HEK293 (cell line): Measurements from ENCODE around the gene KLHDC3.

Experiments used
- ATF2 ChIP-seq: fragments of 450-650 bp; formaldehyde crosslinking; IDR thresholded peaks from 2 replicates; pipeline ENCODE4 v1.5.1; 2016; ENCODE audit warnings: missing biosample characterization, missing genetic modification characterization, low read depth
- CTCF ChIP-seq: fragments of 450-650 bp; formaldehyde crosslinking; IDR thresholded peaks from 2 replicates; pipeline ENCODE4 v1.5.1; 2016; ENCODE audit warnings: missing biosample characterization, missing genetic modification characterization
- MYNN ChIP-seq: fragments of 450-650 bp; formaldehyde crosslinking; IDR thresholded peaks from 2 replicates; pipeline ENCODE4 v1.5.1; 2016; ENCODE audit warnings: missing biosample characterization, missing genetic modification characterization, borderline replicate concordance
- TRIM28 ChIP-seq: IDR thresholded peaks from 2 replicates; pipeline ENCODE4 v1.6.1; 2011; ENCODE audit warnings: low read length, control low read depth, borderline replicate concordance
- ZBTB17 ChIP-seq: fragments of 450-650 bp; formaldehyde crosslinking; IDR thresholded peaks from 2 replicates; pipeline ENCODE4 v1.5.1; 2016; ENCODE audit warnings: missing biosample characterization, missing genetic modification characterization
- ZBTB8A ChIP-seq: fragments of 450-650 bp; formaldehyde crosslinking; IDR thresholded peaks from 2 replicates; pipeline ENCODE4 v1.5.1; 2016; ENCODE audit warnings: missing biosample characterization, missing genetic modification characterization
- ZFP3 ChIP-seq: fragments of 450-650 bp; formaldehyde crosslinking; IDR thresholded peaks from 2 replicates; pipeline ENCODE4 v1.5.1; 2016; ENCODE audit warnings: low read depth, missing biosample characterization, missing genetic modification characterization
- ZNF202 ChIP-seq: fragments of 450-650 bp; formaldehyde crosslinking; IDR thresholded peaks from 2 replicates; pipeline ENCODE4 v1.5.1; 2016; ENCODE audit warnings: missing biosample characterization, missing genetic modification characterization, borderline replicate concordance
- ZNF26 ChIP-seq: fragments of 450-650 bp; formaldehyde crosslinking; IDR thresholded peaks from 2 replicates; pipeline ENCODE4 v1.5.1; 2016; ENCODE audit warnings: missing biosample characterization, missing genetic modification characterization
- ZNF600 ChIP-seq: fragments of 450-650 bp; formaldehyde crosslinking; IDR thresholded peaks from 2 replicates; pipeline ENCODE4 v1.5.1; 2016; ENCODE audit warnings: missing biosample characterization, missing genetic modification characterization
- TF ChIP-seq, protein P1 (sequence below): fragments of 450-650 bp; formaldehyde crosslinking; IDR thresholded peaks from 2 replicates; pipeline ENCODE4 v1.5.1; 2016; ENCODE audit warnings: missing biosample characterization, missing genetic modification characterization
- TF ChIP-seq, protein P2 (sequence below): IDR thresholded peaks from 2 replicates; pipeline ENCODE4 v1.6.1; 2011; ENCODE audit warnings: mild to moderate bottlenecking, low read depth, low read length, borderline replicate concordance
- TF ChIP-seq, protein P3 (sequence below): fragments of 450-650 bp; formaldehyde crosslinking; IDR thresholded peaks from 2 replicates; pipeline ENCODE4 v1.5.1; 2016; ENCODE audit warnings: missing biosample characterization, missing genetic modification characterization
- TF ChIP-seq, protein P4 (sequence below): fragments of 450-650 bp; formaldehyde crosslinking; IDR thresholded peaks from 2 replicates; pipeline ENCODE4 v1.5.1; 2016; ENCODE audit warnings: missing biosample characterization, missing genetic modification characterization, borderline replicate concordance

DNA sequence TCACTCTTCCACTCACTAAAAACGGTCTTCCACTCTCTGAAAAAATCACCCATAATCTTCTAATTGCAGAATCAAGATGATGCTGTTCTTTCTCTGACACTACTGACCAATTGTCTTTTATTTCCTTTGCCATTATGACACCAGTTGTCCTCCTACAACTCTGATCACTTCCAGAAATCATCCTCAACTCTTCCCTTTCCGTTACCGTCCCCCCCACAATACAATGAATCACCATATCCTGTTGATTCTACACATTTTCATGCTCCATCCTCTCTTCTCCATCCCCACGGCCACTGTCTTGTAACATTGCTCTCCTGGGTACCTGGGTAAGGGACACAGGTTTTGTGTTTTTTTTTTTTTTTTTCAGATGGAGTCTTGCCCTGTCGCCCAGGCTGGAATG, 32.2 kb upstream of the KLHDC3 start:
- TF ChIP-seq, protein P1, sequence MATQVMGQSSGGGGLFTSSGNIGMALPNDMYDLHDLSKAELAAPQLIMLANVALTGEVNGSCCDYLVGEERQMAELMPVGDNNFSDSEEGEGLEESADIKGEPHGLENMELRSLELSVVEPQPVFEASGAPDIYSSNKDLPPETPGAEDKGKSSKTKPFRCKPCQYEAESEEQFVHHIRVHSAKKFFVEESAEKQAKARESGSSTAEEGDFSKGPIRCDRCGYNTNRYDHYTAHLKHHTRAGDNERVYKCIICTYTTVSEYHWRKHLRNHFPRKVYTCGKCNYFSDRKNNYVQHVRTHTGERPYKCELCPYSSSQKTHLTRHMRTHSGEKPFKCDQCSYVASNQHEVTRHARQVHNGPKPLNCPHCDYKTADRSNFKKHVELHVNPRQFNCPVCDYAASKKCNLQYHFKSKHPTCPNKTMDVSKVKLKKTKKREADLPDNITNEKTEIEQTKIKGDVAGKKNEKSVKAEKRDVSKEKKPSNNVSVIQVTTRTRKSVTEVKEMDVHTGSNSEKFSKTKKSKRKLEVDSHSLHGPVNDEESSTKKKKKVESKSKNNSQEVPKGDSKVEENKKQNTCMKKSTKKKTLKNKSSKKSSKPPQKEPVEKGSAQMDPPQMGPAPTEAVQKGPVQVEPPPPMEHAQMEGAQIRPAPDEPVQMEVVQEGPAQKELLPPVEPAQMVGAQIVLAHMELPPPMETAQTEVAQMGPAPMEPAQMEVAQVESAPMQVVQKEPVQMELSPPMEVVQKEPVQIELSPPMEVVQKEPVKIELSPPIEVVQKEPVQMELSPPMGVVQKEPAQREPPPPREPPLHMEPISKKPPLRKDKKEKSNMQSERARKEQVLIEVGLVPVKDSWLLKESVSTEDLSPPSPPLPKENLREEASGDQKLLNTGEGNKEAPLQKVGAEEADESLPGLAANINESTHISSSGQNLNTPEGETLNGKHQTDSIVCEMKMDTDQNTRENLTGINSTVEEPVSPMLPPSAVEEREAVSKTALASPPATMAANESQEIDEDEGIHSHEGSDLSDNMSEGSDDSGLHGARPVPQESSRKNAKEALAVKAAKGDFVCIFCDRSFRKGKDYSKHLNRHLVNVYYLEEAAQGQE (tag by site-specific recombination) = no peak
- TF ChIP-seq CTCF (tag by site-specific recombination) (no peak), ZBTB8A (tag by site-specific recombination) (no peak), TRIM28 (no peak), MYNN (tag by site-specific recombination) (no peak), ZNF600 (tag by site-specific recombination) (no peak), ATF2 (tag by site-specific recombination) (no peak), ZBTB17 (tag by site-specific recombination) (no peak), ZFP3 (no peak), ZNF26 (tag by site-specific recombination) (no peak), ZNF202 (tag by site-specific recombination) (no peak)
- TF ChIP-seq, protein P2, sequence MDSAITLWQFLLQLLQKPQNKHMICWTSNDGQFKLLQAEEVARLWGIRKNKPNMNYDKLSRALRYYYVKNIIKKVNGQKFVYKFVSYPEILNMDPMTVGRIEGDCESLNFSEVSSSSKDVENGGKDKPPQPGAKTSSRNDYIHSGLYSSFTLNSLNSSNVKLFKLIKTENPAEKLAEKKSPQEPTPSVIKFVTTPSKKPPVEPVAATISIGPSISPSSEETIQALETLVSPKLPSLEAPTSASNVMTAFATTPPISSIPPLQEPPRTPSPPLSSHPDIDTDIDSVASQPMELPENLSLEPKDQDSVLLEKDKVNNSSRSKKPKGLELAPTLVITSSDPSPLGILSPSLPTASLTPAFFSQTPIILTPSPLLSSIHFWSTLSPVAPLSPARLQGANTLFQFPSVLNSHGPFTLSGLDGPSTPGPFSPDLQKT = no peak
- TF ChIP-seq, protein P3, sequence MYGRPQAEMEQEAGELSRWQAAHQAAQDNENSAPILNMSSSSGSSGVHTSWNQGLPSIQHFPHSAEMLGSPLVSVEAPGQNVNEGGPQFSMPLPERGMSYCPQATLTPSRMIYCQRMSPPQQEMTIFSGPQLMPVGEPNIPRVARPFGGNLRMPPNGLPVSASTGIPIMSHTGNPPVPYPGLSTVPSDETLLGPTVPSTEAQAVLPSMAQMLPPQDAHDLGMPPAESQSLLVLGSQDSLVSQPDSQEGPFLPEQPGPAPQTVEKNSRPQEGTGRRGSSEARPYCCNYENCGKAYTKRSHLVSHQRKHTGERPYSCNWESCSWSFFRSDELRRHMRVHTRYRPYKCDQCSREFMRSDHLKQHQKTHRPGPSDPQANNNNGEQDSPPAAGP (tag by site-specific recombination) = no peak
- TF ChIP-seq, protein P4, sequence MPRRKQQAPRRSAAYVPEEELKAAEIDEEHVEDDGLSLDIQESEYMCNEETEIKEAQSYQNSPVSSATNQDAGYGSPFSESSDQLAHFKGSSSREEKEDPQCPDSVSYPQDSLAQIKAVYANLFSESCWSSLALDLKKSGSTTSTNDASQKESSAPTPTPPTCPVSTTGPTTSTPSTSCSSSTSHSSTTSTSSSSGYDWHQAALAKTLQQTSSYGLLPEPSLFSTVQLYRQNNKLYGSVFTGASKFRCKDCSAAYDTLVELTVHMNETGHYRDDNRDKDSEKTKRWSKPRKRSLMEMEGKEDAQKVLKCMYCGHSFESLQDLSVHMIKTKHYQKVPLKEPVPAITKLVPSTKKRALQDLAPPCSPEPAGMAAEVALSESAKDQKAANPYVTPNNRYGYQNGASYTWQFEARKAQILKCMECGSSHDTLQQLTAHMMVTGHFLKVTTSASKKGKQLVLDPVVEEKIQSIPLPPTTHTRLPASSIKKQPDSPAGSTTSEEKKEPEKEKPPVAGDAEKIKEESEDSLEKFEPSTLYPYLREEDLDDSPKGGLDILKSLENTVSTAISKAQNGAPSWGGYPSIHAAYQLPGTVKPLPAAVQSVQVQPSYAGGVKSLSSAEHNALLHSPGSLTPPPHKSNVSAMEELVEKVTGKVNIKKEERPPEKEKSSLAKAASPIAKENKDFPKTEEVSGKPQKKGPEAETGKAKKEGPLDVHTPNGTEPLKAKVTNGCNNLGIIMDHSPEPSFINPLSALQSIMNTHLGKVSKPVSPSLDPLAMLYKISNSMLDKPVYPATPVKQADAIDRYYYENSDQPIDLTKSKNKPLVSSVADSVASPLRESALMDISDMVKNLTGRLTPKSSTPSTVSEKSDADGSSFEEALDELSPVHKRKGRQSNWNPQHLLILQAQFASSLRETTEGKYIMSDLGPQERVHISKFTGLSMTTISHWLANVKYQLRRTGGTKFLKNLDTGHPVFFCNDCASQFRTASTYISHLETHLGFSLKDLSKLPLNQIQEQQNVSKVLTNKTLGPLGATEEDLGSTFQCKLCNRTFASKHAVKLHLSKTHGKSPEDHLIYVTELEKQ = no peak
